NCI-H69 (cell line): Measurements from ENCODE around the gene TMEM125.

ENCODE experiments used
- DNase-seq: peaks from one replicate; lab custom pipeline; 2025; lab: John Stamatoyannopoulos, UW

The TMEM125 gene

DNA sequence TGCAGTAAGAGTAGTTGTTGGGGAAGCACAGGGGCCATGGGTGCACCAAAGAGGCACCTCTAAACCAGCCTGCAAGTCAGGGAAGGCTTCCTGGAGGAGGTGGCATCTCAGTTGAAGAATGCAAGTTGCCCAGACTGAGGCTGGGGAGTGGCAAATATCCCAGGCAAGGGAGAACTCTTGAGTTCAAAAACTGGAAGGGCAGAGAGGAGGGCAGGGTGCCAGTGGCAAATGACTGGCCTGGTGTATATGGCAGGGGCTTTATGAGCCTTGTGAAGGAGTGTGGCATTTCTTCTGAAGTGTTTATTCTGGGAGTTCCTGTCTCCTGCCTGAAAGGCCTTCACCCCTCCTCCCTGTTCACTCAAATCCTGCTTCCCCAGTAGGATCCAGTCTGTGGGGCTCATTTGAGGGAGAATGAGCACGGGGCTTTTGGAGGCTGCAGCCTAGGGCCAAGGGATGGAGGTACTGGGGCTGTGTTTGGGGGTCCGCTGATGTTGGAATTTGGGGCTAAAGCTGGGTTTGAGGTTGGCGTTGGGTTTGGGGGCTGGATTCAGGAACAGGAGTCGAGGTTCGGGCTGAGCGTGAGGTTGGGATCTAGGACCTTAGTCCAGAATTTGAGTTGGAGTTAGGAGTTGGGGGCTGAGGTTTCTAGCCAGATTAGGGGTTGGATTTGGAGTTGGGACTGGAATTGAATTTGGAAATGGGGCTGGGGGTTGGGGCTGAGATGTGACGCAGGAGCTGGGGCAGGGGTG lies at the start of gene TMEM125:
Gene TMEM125 (plus strand): TSS at position 357 of the 749 bp plus-strand sequence. CDS start 2,740 bp downstream, outside the sequence.
- no peak for DNase-seq

DNA sequence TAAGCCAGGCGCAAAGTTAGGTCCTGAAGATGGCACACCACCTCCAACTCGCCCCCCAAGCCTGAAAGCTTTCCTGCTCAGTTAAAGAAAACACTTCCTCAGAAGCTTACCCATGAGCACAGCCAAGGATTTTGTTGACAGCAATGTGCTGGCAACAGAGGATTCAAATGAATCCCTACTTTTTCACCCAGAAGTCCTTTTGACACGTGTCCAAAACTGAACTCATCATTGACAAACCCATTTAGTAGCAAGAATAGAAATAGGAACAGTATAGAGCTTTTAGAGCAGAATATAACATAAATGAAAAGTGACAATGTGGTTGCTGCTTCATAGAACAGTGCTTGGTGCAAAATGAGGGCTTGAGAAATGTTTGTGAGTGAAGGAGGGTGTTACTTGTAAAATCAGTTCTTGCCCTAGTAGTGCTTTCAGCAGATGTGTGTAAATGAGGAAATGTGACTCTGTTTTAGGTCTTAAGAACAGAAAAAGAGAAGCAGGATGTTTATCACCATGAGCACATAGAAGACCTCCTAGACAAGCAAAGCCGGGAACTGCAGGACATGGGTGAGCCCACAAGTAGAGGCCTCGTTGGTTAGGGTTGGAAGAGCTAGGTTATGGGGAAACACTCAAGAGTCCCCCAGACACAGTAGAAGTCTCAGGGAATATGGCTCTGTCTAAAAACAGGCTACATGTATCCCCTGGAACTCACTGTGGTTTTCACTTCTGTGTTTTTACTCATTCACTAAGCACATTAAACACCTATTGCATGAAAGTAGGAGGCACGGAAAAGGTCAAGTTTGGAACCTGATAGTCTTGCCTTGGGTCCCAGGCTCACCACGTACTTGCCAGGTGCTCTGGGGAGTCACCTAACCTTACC lies 48.6 kb upstream of the TMEM125 start:
- no peak for DNase-seq

- no peak for DNase-seq
Measured at GRCh38 chr1:43221797-43222196, 48.0 kb upstream of the TMEM125 start.

GRCh38 chr1:43222879-43223278 lies 46.9 kb upstream of the TMEM125 start:
- DNase-seq: no peak

DNA sequence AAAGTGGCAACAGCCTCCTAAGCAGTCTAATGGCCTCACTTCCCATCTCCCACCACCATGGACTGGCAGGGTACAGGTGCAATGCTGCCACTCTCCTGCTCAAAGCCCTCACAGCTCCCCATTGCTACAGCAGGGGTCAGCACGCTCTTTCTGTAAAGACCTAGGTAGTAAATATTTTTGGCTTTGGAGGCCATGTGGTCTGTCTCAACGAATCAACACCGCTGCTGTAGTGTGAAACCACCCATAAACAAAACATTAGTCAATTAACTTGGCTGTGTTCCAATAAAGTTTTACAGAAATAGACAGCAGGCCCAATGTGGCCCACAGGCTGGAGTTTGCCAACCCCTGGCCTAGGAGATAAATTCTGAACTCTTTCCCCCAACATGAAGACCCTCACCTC lies 44.6 kb upstream of the TMEM125 start:
- DNase-seq: no peak

- DNase-seq: peak; percentile 61
Measured at GRCh38 chr1:43227143-43227764, 42.5 kb upstream of the TMEM125 start.

DNA sequence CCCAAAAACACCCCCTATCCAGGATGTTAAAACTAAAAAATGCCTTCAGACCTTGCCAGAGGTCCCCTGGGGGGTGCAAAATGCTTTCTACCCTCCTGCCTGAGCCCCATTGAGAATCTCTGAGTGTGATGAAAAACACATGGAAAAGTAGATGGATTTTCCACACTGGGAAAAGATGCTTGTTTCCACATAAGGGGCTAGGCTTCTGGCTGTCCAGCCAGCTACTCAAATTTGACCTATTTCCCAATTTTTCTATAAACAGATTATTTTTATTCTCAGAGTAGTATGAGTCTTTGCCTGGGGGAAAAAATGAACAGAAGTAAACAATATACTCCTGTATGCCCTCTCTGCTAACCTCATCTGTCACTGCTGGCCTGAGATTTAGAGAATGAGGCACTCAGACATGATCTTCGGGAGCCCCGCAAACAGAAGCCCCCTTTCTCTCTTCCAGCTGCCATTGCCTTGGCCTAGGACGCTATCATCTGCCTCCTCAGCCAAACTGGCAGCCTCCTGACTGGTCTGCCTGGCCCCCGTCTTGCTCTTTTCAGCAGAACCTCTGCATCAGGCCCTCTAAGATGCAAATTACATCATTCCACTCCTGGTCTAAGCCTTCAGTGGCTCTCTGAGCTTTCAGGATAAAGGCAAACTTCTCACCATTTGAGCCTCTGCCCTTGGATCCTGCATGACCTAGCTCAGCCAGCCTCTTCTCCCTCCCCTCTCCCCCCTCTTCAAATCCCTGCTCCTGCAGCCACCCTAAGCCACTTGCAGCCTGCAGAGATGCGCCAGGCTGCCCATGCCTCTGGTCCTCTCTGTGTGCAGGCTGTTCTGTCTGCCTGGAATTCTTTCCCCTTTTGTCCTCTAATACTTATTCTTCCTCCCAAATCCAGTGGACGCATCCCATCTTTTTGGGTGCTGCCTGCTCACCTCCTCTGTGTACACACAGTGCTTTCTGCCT lies 39.7 kb upstream of the TMEM125 start:
- DNase-seq: no peak

- no peak for DNase-seq
Measured at GRCh38 chr1:43232074-43232473, 37.7 kb upstream of the TMEM125 start.

DNA sequence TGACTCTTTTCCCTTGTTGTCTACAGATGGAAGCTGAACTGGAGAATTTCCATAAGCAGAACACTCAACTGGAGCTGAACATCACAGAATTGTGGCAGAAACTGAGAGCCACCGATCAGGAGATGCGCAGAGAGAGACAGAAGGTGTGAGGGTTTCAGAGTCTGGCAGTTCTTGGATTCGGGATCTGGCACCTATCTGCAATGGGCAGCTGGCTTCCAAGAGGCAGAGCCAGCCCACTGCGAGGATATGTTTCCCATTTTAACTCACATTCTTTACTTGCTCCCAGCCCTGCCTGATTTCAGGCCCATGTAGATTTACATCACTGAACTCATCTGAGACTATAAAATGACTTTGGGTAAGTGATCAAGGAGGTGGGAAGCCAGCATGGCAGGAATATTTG lies 37.3 kb upstream of the TMEM125 start:
- DNase-seq: no peak

- no peak for DNase-seq
Measured at GRCh38 chr1:43233631-43234030, 36.2 kb upstream of the TMEM125 start.

DNA sequence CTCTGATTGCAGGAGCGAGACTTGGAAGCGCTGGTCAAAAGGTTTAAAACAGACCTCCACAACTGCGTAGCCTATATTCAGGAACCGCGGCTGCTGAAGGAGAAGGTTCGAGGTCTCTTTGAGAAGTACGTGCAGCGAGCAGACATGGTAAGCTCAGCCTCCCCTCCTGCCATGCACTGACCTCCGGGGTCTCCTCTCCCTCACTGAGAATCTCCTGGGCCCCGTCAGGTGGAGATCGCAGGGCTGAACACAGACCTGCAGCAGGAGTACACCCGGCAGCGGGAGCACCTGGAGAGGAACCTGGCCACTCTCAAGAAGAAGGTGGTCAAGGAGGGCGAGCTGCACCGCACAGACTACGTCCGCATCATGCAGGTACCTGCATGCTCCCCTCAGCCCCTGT lies 35.5 kb upstream of the TMEM125 start:
- DNase-seq: no peak

DNA sequence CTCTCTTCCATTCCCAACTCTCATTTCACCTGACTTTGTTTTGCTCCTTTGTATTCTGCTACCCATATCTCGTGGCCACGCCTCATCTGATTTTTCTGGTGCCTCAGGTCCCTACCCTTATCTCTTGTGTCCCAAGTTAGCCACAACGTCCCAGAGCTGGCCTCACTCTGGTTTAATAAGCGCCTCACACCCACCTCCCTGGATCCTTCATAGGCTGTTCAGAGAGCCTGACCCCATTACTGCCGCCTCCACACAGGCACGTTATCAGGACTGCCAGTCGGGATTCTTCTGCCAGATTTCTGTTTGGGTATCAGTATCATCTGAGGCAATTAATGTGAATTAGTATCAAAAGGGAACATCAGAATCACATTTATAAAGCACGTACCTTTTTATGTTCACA lies 34.7 kb upstream of the TMEM125 start:
- DNase-seq: no peak

DNA sequence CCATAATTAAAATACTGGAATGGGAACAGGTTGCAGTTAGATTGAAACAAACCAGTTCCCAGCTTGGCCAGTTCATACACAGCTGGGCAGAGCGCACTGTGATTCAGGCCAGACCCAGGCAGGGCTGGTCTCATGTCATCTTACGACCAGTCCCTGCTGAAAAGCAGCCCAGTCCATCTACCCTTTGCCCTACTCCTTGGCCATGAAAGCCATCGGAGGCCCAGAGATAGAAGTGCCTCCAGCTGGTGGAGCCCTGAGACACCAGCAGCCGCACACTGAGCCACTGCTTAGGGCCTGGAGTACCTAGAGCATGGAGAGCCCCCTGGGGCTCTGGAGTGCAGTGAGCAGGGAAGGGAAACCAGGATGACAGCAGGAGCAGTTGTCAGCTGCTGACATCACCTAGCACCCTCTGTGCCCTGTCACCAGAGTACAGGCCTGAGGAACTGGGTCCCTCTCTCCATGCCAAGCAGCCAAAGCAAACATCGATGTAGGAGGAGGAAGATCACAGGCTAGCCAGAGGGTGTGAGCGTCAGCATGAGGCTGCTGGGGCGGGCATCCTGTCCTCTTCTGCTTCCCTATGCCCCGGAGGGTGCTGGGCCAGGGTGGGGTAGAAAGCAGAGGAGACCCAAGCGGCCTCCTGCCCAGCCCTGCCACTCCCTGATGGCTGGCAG lies 34.2 kb upstream of the TMEM125 start:
- DNase-seq: peak; percentile 37

DNA sequence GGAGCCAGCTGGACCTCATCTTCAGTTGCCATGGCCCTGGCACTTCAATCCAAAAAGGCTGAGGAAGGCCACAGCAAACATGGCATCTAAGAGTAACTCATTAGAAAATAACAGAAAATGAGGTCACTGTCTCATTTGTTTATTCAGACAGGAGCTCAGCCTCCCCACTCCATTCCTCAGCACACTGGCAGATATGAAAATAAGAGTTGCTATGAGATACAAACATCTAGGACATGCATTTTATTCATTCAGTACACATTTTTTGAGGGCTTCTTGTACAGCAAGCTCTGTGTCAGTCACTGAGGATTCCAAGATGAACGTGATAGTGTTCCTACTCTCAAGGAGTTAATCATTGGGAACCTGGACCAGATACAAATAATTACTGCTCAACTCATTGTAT lies 32.7 kb upstream of the TMEM125 start:
- DNase-seq: no peak

- DNase-seq: peak; percentile 31
Measured at GRCh38 chr1:43238085-43238484, 31.7 kb upstream of the TMEM125 start.

GRCh38 chr1:43238991-43239469 lies 30.8 kb upstream of the TMEM125 start:
- no peak for DNase-seq

- DNase-seq: no peak
Measured at GRCh38 chr1:43239484-43239883, 30.3 kb upstream of the TMEM125 start.

DNA sequence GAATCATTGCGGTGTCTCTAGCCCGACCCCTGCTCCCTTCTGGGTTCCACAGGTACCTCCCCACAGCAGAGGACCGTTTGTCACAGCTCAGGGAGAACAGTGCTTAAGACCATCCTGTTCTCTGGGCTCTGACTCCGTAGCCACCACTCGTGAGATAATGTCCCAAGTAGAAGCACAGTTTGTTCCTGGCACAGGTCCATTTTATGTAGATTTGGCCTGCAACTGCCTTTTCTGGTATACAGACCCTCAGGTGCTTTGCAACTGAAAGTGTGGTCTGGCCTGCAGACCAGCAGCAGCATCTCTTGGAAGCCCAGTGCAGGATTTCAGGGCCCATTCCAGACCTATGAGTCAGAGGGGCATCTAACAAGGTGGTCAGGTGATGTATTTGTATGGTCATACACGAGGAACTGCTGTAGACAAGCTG lies 28.4 kb upstream of the TMEM125 start:
- no peak for DNase-seq

DNA sequence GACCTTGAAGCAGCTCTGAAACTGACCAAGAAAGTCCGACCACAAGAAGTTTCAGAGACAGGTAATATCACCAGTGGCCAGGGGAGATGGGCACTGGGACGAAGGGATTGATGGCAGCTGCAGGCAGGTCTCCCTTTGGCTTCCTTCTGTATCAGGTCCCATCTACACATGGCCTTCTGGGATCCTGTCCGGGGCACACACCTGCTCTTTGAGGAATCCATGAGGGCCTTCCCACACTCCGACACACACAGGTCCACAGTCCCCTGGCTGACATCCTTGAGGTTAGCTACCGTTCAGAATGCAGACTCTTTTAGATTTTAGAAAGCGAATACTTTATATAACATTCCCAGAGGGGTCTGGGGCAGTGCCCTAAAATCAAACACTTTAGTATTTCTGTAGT lies 26.5 kb upstream of the TMEM125 start:
- DNase-seq: no peak

- no peak for DNase-seq
Measured at GRCh38 chr1:43246466-43247213, 23.1 kb upstream of the TMEM125 start.
